Pancreas (tissue), 10 donors: ENCODE measurements around the gene ANKRD23. TPM values are rescaled to one million over a fixed set of nuclear protein-coding genes. Genes with fewer than 3 reads are reported as not detected.

ENCODE experiments used
- ATAC-seq, 4 donors: fragments of 200-7000 bp; cut with Tn5 transposase; one replicate each; pipeline versions ENCODE4 v1.8.0 to v1.9.1; 2020; ENCODE audit warnings: mild to moderate bottlenecking in 4 of 4, moderate library complexity in 4 of 4
- DNase-seq, 6 donors: peaks; one replicate each; pipeline ENCODE4 v3.0.0-alpha.2; 2020
- FAIRE-seq: peaks from 2 replicates; lab custom pipeline; 2012; peaks lifted over from hg19 to GRCh38; lab: Jason Lieb, UNC
- H3K27ac ChIP-seq, 4 donors: fragments of 200-600 bp; sonication (generic); 1 replicate in 3 of 4; 2 replicates in 1 of 4; pipeline versions ENCODE4 v1.5.0 to v1.8.0; 2020
- H3K27me3 ChIP-seq, 4 donors: fragments of 200-600 bp; one replicate each; pipeline ENCODE4 v1.8.0; 2021
- H3K36me3 ChIP-seq, 3 donors: fragments of 200-600 bp; sonication (generic) in 1 of 3; one replicate each; pipeline versions ENCODE4 v1.5.0 to v1.8.0; 2020 to 2021
- H3K4me1 ChIP-seq, 3 donors: fragments of 200-600 bp; one replicate each; pipeline ENCODE4 v1.8.0; 2021
- H3K4me3 ChIP-seq, 4 donors: fragments of 200-600 bp; sonication (generic) in 2 of 4; one replicate each; pipeline versions ENCODE4 v1.5.0 to v1.8.0; 2020 to 2021
- H3K9me3 ChIP-seq, 4 donors: fragments of 200-600 bp; one replicate each; pipeline ENCODE4 v1.8.0; 2021
- CTCF ChIP-seq, 4 donors: fragments of 200-600 bp; sonication (generic) in 3 of 4; IDR thresholded peaks; one replicate each; pipeline versions ENCODE4 v1.5.0 to v1.8.0; 2021; ENCODE audit warnings: antibody characterized with exemption in 4 of 4
- WGBS, 2 donors: extraction: QIAGEN DNeasy Blood & Tissue Kit; methylation state at CpG; one replicate each; pipeline ENCODE4 v1.1.7; 2013; 5-methylcytosine and 5-hydroxymethylcytosine counted together
- intact Hi-C, 3 donors: fragments of 100-400 bp; cut with DNase I; formaldehyde crosslinking; loops; one replicate each; pipeline versions ENCODE4 v1.11.1 to v1.14.2; 2022
- polyA plus RNA-seq, 2 donors: library from polyadenylated mRNA; stranded (reverse); fragments of 200-250 nt; gene quantifications; one replicate each; pipeline ENCODE4 v1.2.3, GENCODE V29; 2013
- total RNA-seq, 6 donors: library from RNA; stranded (reverse); fragmentation: NEBNext Ultra II Directional in 4 of 6; extraction: Animal tissue kit (Norgen Biotek cat#: 25700) in 4 of 6; gene quantifications; one replicate each; pipeline versions ENCODE4 v1.2.1 to v1.2.4, GENCODE V29; 2021 to 2023
- donor health status: healthy with polysubstance abuse.
- donor health status: DM: no; HTN: no; CAD: no; lungs with moderate emphysema.
- donor health status: DM: no; HTN: no; CAD: no.
- donor health status: control.
- donor health status: control.
- donor health status: Bipolar disorder and iron deficiency.
- donor health status: DM: yes; HTN: yes; CAD: no.
- donor health status: DM: no; HTN: no; CAD: no.
- donor health status: DM: no; HTN: no; CAD: no.
- donor health status: DM: yes; HTN: yes; CAD: no.

Gene ANKRD23
- total and polyA plus RNA-seq, 8 donors, result 0.95 to 10.9 (median 2.9) TPM

- Histone ChIP-seq H3K36me3 (peaks cover 4 to 41% (median 33%) of the 10 kb centered on the region in 3 donors), H3K27ac (no peak overlapping the region), H3K4me1 (peaks cover 25 to 37% (median 33%) of the 10 kb centered on the region in 3 donors), H3K4me3 (no peak overlapping the region), H3K9me3 (no peaks in the 10 kb centered on the region), H3K27me3 (no peaks in the 10 kb centered on the region)
- no peak for TF ChIP-seq CTCF (IDR thresholded peaks at IDR 0.05)
- WGBS, 2 donors, result 43 to 44% methylated on average over 6 of the region's 6 CpGs
- peak in 2 of 4 donors; percentile 7 to 38 for ATAC-seq
- no peak for FAIRE-seq
- DNase-seq, result no peak
- intact Hi-C loops, result no loop called here
Measured at GRCh38 chr2:96824079-96824870, 19.5 kb downstream of the ANKRD23 start.

DNA sequence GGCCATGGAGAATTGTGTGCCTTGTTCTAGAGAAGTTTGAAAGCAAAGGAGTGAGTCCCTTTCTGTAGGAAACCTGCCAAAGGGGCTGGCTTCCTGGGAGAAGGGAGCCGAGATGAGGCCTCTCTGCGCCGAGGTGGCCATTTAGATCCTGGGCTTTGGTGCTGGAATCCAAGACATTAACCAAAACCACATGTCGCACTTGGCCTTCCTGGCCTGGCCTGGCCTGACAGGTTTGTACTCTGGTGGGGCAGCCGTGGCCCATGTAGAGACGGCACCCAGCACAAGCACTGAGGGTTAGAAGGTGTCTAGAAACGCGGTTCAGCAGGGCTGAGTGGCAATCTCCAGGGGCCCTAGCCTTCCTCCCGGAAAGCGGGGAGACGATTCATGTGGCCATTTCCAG, 20.6 kb downstream of the ANKRD23 start:
- FAIRE-seq (no peak), DNase-seq (no peak), ATAC-seq (no peak)
- peaks cover 33 to 46% (median 36%) of the 10 kb centered on the region in 3 donors for H3K4me1 ChIP-seq
- 86% methylated on average over 11 of the region's 11 CpGs for WGBS, 2 donors
- no peak overlapping the region for H3K4me3 ChIP-seq
- no peak for TF ChIP-seq CTCF (IDR thresholded peaks at IDR 0.05)
- intact Hi-C loops, result no loop called here
- H3K36me3 ChIP-seq, result peaks cover 0 to 31% (median 26%) of the 10 kb centered on the region in 3 donors
- no peaks in the 10 kb centered on the region for H3K9me3 ChIP-seq
- no peak overlapping the region for H3K27ac ChIP-seq
- no peaks in the 10 kb centered on the region for H3K27me3 ChIP-seq

- WGBS, 2 donors, result 69 to 73% methylated on average over 4 of the region's 4 CpGs
- Histone ChIP-seq H3K27ac (no peak overlapping the region), H3K36me3 (peaks cover 0 to 27% (median 22%) of the 10 kb centered on the region in 3 donors), H3K9me3 (no peaks in the 10 kb centered on the region), H3K27me3 (no peaks in the 10 kb centered on the region), H3K4me1 (peaks cover 36 to 46% (median 40%) of the 10 kb centered on the region in 3 donors), H3K4me3 (no peak overlapping the region)
- intact Hi-C loops, result no loop called here
- DNase-seq (no peak), FAIRE-seq (no peak), ATAC-seq (no peak)
- TF ChIP-seq CTCF (IDR thresholded peaks at IDR 0.05), result no peak
Measured at GRCh38 chr2:96822786-96823185, 21.0 kb downstream of the ANKRD23 start.

GRCh38 chr2:96821113-96821675, 22.6 kb downstream of the ANKRD23 start:
- Histone ChIP-seq H3K36me3 (peaks cover 0 to 13% (median 11%) of the 10 kb centered on the region in 3 donors), H3K27me3 (no peaks in the 10 kb centered on the region), H3K4me3 (peak overlapping the region in 1 of 4 donors; percentile 78), H3K27ac (peak overlapping the region in 1 of 4 donors; percentile 29), H3K9me3 (no peaks in the 10 kb centered on the region), H3K4me1 (peaks cover 41 to 46% (median 46%) of the 10 kb centered on the region in 3 donors)
- FAIRE-seq (no peak), ATAC-seq (no peak), DNase-seq (no peak)
- intact Hi-C loops, result no loop called here
- 24 to 25% methylated on average over 11 of the region's 11 CpGs for WGBS, 2 donors
- no peak for TF ChIP-seq CTCF (IDR thresholded peaks at IDR 0.05)
